GM23248 (cell line): ENCODE data around the gene KDELR3.

ENCODE experiments used
- EZH2 ChIP-seq: fragments of 200-600 bp; sonication (generic); IDR thresholded peaks from 2 replicates; pipeline ENCODE4 v1.6.1; 2018; ENCODE audit warnings: antibody characterized with exemption, mild to moderate bottlenecking; ENCODE audit not compliant: insufficient read depth, poor library complexity, severe bottlenecking
- EZH2phosphoT487 ChIP-seq: fragments of 200-600 bp; sonication (generic); IDR thresholded peaks from 2 replicates; pipeline ENCODE4 v1.6.1; 2018; ENCODE audit warnings: antibody characterized with exemption, moderate library complexity, mild to moderate bottlenecking, low read depth; ENCODE audit not compliant: insufficient read depth

- no peak for TF ChIP-seq EZH2
- TF ChIP-seq EZH2phosphoT487: no peak
Measured at GRCh38 chr22:38484244-38484643, 16.3 kb downstream of the KDELR3 start.
